ENCODE results near the gene DBP.

- TF ChIP-seq CTCF (IDR thresholded peaks at IDR 0.05): no peak
- no peak for TF ChIP-seq ZFX (IDR thresholded peaks at IDR 0.05; ENCODE audit: borderline replicate concordance)
Measured at GRCh38 chr19:48629599-48630295, 7.4 kb downstream of the DBP start.
